RPMI7951 (cell line): ENCODE data around the gene WDPCP. TPM values are rescaled to one million over a fixed set of nuclear protein-coding genes. Genes with fewer than 3 reads are reported as not detected.
"Not testable (repeated sequence)": the region's sequence is repeated elsewhere in the genome, so short reads cannot be mapped to it uniquely, and the experiment has no call there.

Experiments
- DNase-seq: peaks from one replicate; pipeline ENCODE4 v3.0.0-alpha.2; 2012; ENCODE audit warnings: low read depth
- total RNA-seq: library from RNA; depleted of rRNA; stranded (reverse); fragments of >200 nt; shearing (Covaris generic); gene quantifications from 2 replicates; pipeline ENCODE4 v1.2.3, GENCODE V29; 2014

Gene WDPCP
- total RNA-seq, 1 experiment from 2014 or later = 11.8 TPM

DNA sequence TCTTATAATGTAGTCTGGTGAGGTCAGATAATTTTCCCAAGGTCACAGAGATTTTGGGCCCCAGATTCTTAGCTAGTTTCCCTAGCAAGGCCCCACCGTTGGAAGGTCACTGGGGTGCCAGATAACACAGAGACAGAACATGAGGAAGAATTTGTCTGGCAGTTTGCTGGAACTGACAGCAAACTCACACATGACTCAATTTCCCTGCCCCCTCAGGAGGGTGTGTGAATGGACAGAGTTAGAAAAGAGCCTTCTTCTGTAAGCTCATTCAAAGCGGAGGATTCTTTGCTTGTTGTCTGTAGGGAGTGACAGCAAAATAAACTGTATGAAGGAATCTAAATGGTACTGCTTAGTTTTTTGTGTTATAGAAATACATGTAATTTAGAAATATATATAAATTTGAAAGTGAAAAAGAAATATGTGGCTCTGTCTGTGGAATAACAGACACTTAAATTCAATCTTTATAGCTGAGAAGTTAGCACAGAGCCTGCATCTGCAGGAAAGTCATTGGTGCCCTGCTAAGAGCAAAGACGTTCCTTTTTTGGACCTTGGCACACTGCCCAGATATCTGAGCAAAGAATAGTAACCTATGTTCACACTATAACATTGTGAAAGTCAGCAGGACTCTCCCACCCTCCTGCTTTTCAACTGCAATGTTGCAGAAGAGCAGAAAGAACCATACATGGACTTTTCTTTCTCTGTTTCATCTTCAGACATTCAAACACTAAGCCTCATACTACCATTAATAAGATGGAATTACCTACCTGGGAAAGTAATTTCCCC lies 2.5 kb upstream of the WDPCP start:
- DNase-seq = no peak

DNA sequence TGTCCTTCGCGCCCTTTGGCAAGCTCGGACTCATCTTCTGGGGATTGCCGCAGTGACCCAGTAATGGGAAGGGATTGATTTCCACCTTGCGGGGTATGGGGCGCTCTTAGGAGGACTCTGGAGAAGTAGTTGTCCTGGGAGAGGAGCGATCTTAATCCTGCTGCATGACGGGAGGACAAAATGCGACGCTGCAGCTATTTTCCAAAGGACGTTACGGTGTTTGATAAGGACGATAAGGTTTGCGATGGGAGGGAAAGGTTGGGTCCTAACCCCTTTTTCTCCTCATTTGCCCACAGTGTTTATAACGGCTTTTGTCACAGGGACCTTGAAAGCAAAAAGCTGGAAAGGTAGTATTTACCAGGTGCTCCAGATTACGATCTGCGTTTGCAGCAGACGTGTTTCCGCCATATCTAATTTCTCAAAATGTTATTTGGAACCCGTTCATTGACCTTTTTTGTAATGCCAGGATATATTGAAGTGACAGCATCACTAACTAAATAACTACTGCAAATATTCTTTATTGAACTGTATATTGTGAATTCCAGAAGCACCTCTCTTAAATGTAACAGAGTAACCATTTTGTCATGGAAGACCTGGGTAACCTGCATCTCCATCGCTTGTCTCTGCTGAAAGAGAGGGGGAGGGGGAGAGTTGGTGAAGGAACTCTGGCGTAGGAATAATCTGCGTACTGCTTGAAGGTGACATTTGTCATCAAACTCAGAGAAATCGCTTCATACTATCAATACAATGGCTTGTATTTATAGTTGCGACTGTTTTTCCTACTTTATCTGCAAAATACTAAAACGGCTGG lies 1.1 kb upstream of the WDPCP start:
- DNase-seq = peak; percentile 9

DNA sequence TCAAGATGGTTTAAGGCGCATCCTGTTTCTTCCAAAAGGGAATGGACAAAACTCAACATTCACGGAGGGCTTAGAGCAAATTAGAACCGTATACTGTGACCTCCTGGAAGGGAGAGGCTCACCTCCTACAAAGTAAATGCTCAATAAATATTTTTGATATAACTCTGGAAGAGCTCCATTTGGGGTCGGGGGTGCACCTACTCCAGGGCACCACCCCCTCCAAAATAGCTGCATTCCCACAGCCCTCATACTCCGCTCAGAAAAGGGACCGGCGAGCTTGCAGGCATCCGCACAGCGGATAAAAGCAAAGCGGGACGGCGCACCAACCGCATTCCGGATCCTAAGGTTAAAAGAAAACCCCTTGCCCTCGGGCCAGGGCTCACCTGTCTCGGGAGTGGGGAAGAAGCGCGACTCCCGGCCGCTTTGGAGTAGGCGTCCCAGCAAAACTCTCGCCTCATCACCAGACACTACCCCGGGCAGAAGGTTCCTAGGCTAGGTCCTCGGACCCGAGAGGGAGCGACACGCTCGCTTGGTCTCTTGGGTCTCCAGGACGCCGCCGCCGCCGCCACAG lies 378 bp downstream of the WDPCP start:
- peak; percentile 14 for DNase-seq

DNA sequence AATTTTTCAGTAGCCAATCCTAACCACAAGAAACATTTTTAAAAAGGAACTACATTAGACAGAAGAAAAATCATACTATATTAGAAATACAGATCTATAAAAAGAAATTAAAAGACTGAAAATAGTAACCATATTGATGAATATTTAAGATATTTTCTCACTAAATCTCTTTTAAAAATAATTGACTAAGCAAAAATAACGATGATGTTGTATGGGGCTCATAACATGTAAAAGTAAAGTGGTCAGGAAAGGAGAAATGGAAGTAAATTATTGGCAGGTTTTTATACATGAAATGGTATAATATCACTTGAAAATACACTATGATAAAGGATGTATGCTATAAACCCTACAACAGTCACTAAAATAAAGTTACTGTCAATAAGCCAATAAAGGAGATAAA lies 5.4 kb downstream of the WDPCP start:
- no peak for DNase-seq

DNA sequence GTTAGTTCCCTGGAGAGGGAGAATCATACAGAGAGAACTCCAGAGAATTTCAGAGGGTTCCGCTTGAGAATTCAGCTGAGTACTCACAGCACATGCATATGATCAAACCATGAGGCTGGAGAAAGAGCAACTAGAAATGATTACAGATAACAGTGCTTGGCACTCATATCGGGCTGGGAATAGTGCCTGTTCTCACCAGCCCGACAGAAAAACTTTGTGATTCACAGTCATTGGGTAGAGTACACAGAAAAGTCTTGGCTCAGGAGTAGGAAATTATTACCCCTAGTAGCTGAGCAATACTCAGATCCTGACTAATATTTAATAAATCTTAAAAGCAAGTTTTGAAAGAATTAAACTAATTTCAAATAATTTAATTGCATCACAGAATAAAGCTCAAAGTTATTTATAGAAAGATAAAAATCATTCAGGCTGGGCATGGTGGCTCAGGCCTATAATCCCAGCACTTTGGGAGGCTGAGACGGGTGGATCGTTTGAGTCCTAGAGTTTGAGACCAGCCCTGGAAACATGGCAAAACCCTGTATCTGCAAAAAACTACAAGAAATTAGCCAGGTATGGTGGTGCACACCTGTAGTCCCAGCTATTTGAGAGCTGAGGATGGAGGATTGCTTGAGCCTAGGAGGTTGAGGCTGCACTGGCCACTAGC lies 6.8 kb downstream of the WDPCP start:
- DNase-seq = peak; percentile 40

DNA sequence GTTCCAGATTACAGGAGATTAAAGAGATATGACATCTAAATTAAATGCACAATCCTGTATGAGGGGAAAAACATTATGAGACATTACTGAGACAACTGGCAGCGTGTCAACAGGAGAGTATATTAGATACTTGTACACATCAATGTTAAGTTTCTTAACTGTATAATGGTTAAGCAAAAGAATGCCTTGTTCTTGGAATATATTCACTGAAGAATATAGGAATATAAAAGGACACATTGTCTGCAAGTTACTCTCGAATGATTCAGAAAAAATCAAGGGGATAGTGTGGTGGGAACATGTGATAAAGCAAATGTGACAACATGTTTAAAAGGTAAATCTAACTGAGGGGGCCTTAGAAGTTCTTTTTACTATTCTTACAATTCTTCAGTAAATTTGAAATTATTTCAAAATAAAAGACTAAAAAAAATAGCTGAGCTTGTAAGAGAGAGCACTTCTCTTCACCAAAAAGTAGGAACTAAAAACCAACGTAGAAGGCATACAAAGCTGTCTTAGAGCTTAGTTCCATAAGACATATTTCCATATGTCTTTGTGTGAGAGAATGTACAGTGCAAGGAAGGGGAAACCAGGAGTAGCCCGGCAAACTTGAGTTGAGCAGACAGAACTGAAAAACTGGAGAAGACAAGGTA lies 7.5 kb downstream of the WDPCP start:
- DNase-seq = peak; percentile 10

DNA sequence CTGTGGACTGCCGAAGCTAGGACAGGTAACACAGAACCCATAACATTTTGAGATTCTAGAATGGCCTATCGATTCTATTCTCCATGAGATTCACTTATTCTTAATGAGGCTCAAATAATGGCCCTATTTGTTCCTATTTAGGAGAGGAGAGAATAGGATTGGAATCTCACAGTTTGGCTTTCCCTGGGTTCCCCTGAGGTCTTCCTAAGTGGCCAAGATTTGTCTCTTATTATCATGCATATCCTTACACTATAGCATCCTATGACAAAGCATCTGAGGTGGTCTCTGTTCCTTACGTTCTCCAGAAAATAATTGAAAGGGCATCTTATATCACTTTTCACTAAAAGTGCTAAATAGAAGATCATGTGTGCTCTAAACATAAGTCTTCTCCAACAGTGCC lies 9.5 kb downstream of the WDPCP start:
- DNase-seq = no peak

DNA sequence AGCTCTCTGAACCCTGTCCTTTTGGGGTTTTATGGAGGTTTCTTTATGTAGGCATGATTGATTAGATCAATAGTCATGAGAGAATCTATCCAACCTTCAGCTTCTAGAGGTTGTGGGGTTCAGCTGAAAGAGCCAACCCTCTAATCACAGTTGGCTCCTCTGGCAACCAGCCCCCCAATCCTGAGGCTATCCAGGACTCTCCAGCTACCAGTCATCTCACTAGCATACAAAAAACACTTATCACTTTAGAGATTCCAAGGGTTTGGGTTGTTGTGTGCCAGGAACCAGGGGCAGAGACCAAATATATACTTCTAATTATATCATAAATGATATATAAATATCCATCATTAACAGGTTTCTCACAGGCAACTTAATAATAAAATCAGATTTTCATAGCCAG lies 11.7 kb downstream of the WDPCP start:
- DNase-seq = no peak

DNA sequence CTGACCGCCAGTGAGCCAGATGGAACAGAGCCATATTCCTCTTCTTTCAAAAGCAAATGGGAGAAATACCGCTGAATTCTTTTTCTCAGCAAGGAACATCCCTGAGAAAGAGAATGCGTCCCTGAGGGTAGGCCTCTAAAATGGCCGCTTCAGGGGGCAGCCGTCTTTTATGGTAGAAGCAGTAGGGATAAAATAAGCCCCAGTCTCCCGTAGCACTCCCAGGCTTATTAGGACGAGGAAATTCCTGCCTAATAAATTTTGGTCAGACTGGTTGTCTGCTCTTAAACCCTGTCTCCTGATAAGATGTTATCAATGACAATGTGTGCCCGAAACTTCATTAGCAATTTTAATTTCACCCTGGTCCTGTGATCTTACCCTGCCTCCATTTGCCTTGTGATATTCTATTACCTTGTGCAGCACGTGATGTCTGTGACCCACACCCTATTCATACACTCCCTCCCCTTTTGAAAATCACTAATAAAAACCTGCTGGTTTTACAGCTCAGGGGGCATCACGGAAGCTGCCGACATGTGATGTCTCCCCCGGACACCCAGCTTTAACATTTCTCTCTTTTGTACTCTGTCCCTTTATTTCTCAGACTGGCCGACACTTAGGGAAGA lies 14.4 kb downstream of the WDPCP start:
- not testable (repeated sequence) for DNase-seq

DNA sequence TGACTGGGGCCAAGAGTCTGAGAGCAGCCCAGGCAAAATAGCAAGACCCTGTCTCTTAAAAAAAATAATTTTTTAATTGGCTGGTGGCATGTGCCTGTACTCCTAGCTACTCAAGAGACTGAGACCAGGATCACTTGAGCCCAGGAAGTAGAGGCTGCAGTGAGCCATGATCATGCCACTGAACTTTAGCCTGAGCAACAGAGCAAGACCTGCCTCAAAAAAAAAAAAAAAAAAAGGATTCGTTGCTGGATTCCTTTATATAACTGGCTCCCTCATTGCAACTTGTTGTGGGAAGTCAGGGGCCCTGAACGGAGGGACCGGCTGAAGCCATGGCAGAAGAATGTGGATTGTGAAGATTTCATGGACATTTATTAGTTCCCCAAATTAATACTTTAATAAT lies 15.3 kb downstream of the WDPCP start:
- DNase-seq = not testable (repeated sequence)

DNA sequence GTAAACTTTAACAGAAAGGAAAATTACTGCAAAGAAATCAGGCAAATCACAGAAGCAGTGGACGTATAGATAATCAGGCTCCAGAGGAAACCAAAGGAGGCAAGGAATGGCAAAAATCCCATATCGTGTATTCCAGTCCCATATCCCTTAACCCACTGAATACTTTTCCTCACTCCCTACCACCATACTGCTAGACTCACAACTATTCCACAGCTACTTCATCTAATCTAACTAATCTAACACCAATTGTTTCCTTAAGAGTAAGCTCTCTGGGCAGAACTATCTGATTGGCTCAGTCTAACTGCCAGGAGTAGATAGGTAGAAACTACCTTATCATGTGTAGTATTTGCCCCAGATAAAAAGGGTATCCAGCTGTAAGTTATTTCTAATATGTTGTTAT lies 16.3 kb downstream of the WDPCP start:
- no peak for DNase-seq

DNA sequence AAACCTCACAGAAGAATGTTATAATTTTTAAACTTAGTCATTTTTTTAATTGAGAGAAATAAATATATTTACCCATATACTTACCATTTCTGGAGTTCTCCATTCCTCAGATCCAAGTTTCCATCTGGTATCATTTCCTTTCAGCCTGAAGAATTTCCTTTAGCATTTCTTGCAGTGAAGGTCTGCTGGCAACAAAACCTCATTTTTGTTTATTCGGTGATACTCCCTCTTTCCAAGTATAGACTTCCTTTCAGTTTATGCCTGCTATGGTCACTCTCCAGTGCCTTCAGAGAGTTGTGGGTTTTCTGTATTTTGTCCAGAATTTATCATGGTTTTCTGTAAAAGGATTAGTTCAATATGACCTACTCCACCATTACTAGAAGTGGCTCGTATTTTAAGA lies 17.0 kb downstream of the WDPCP start:
- DNase-seq = no peak

DNA sequence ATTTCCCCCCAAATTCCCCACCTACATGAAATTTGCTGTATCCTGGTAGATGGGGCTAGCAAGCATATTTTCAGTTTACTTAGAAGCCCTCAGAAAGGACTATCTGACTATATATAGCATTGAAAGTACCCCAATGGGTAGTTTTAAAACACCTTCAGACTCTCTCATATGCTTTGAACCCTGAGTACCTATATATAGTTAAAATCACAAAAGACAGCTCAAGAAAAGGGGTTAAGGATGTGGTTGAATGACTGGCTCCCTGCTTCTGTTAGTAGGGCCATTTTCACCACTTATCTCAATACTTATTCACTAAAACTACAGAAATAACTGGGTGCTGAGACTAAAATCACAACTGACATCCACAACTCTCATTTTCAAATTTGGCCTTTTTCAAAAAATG lies 18.5 kb downstream of the WDPCP start:
- DNase-seq = no peak

DNA sequence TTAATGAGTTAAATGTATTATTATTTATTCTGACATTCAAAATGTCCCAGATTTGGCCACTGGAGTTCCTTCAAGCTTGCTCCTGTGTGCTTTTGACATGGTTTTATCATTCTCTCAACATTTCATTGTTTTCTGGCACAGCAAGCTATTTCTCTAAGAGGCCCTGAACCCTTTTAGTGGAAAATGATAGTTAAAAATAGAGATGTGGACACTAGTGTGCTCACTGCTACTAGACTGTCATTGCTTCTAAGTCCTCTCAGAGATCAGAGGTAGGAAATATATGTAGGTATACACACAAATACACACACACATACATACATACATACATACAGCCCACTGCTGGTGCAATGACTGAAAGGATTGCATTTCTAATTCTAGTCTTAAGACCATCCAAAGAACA lies 25.5 kb downstream of the WDPCP start:
- DNase-seq = no peak

DNA sequence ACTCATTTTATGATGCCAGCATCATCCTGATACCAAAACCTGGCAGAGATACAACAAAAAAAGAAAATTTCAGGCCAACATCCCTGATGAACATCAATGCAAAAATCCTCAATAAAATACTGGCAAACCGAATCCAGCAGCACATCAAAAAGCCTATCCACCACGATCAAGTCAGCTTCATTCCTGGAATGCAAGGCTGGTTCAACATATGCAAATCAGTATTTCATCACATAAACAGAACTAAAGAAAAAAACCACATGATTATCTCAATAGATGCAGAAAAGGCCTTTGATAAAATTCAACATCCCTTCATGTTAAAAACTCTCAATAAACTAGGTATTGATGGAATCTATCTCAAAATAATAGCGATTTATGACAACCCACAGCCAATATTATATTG lies 29.4 kb downstream of the WDPCP start:
- not testable (repeated sequence) for DNase-seq

DNA sequence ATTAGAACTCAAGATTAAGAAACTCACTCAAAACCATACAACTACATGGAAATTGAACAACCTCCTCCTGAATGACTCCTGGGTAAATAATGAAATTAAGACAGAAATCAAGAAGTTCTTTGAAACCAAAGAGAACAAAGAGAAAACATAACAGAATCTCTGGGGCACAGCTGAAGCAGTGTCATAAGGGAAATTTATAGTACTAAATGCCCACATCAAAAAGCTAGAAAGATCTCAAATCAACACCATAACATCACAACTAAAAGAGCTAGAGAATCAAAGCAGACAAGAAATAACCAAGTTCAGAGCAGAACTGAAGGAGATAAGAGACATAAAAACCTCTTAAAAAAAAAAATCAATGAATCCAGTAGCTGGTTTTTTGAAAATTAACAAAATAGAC lies 30.5 kb downstream of the WDPCP start:
- DNase-seq = not testable (repeated sequence)

DNA sequence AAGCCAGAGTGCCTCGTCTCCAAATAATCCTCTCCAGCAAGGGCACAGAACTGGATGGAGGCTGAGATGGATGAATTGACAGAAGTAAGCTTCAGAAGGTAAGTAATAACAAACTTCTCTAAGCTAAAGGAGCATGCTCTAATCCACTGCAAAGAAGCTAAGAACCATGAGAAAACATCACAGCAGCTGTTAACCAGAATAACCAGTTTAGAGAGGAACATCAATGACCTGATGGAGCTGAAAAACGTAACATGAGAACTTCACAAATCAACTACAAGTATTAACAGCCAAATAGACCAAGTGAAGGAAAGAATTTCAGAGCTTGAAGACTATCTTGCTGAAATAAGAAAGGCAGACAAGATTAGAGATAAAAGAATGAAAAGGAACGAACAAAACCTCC lies 32.3 kb downstream of the WDPCP start:
- DNase-seq = no peak

DNA sequence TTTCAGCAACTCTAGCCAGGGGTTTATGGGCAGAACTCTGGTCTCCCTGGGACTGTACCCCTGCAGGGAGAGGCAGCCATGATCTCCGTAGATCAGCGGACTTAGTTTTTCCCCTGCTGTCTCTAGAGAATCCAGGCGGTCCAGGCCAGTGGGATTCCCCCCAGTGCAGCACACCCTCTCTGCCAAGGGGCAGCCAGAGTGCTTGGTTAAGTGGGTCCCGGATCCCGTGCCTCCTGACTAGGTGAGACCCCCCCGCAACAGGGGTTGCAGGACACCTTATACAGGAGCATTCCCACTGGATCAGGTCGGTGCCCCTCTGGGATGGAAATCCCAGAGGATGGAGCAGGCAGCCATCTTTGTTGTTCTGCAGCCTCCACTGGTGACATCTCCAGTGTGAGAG lies 33.0 kb downstream of the WDPCP start:
- no peak for DNase-seq

DNA sequence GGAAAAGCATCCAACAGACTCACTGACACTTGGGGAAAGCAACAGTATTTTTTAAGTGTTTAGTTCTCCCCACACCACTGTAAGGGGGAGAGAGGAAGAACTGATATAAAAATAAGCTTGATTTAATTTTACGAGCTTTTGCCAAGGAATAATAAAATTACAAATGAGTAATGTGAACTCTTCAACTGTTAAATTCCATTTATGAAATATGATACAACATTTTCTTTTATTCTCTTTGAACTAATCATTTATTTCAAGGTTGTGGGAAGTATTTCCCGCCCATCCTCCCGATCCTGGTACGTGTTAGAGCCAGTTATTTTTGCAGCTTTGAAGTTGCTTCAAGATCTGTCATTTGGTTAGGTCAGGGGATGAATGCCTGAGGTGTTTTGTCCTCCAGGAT lies 35.2 kb downstream of the WDPCP start:
- DNase-seq = no peak

DNA sequence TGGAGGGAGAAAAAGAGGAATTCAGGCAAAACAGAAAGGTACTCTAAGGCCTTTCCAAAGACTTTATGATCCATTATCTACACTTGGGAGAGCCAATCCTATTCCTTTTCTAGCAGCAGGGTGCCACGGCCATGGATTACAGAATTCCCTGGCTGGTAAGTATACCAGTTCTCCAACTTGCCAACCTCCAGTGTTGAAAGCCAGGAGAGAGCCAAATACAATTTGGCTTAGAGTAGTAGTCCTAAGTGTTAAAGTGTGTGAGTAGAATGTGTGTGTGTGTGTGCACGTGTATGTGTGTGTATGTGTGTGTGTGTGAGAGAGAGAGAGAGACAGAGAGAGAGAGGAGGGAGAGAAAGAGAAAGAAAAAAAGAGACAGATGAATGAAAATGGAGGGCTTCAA lies 43.3 kb downstream of the WDPCP start:
- no peak for DNase-seq

DNA sequence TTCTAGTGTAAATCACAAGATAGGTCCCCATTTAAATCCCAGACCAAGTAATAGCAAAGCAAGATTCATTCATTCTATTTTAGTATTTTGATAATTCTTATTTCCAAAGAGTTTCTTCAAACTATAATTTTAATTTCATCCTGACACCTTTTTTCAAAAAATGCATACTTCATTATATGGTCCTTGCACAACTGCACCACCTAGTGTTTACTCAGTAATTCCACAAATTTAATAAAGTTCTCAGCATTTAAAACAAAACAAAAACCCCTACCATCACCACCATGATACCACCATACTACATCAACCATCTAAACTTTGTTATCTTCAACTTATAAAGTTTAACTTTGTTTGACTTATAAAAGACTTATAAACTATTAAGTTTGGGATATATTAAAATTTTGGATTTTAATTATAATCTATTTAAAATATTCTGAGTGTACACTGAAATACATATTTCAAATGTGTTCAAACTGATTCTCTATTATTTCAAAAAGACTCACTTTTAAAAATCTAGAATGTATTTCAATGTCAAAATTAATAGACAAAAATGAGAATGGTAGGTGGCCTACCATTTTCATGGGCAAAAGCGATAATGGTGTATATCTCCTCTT lies 44.2 kb downstream of the WDPCP start:
- DNase-seq = peak; percentile 11
